HT-29 (cell line): Measurements from ENCODE around the gene HOXB3. TPM values are rescaled to one million over a fixed set of nuclear protein-coding genes. Genes with fewer than 3 reads are reported as not detected.

Experiments used
- DNase-seq: peaks from one replicate; pipeline ENCODE4 v3.0.0-alpha.2; 2015; ENCODE audit warnings: low spot score
- total RNA-seq: library from RNA; depleted of rRNA; stranded (reverse); fragments of >200 nt; shearing (Covaris generic); gene quantifications from 2 replicates; pipeline ENCODE4 v1.2.3, GENCODE V29; 2014

Gene HOXB3
- total RNA-seq, 1 experiment from 2014 or later = 99.5 TPM

- DNase-seq = no peak
Measured at GRCh38 chr17:48613862-48614694, 24.0 kb upstream of the HOXB3 start.

GRCh38 chr17:48612854-48613691, 23.0 kb upstream of the HOXB3 start:
- DNase-seq = peak; percentile 78

GRCh38 chr17:48612456-48612853, 22.4 kb upstream of the HOXB3 start:
- DNase-seq = no peak

GRCh38 chr17:48611681-48612455, 21.8 kb upstream of the HOXB3 start:
- peak; percentile 71 for DNase-seq

- DNase-seq = peak; percentile 65
Measured at GRCh38 chr17:48611213-48611612, 21.2 kb upstream of the HOXB3 start.

GRCh38 chr17:48610282-48611211, 20.5 kb upstream of the HOXB3 start, which contains the start of gene HOXB7:
HOXB7 (minus strand) TSS chr17:48611017; CDS start chr17:48610918, 99 bp downstream.
- peak; percentile 74 for DNase-seq

- DNase-seq = peak; percentile 73
Measured at GRCh38 chr17:48609759-48610281, 19.8 kb upstream of the HOXB3 start.

GRCh38 chr17:48609033-48609432, 19.0 kb upstream of the HOXB3 start:
- DNase-seq = peak; percentile 72

GRCh38 chr17:48608494-48608834, 18.4 kb upstream of the HOXB3 start:
- DNase-seq = peak; percentile 70

GRCh38 chr17:48606892-48607614, 17.0 kb upstream of the HOXB3 start:
- peak; percentile 74 for DNase-seq

- DNase-seq = peak; percentile 75
Measured at GRCh38 chr17:48605991-48606891, 16.2 kb upstream of the HOXB3 start.

- peak; percentile 74 for DNase-seq
Measured at GRCh38 chr17:48605409-48605919, 15.4 kb upstream of the HOXB3 start.

GRCh38 chr17:48604770-48605329, 14.8 kb upstream of the HOXB3 start, which contains the start of gene HOXB6:
HOXB6 (minus strand) TSS chr17:48604986; CDS start chr17:48598150, 6,836 bp downstream.
- DNase-seq = peak; percentile 88

GRCh38 chr17:48603959-48604769, 14.1 kb upstream of the HOXB3 start:
- peak; percentile 76 for DNase-seq

- peak; percentile 74 for DNase-seq
Measured at GRCh38 chr17:48601539-48602425, 11.7 kb upstream of the HOXB3 start.

GRCh38 chr17:48601207-48601538, 11.1 kb upstream of the HOXB3 start:
- peak; percentile 73 for DNase-seq
